HG03457 (cell line): Measurements from ENCODE around the gene VWA8.
"Not testable (repeated sequence)": the region's sequence is repeated elsewhere in the genome, so short reads cannot be mapped to it uniquely, and the experiment has no call there.

Source experiments
- ATAC-seq: cut with Tn5 transposase; IDR thresholded peaks from one replicate; pipeline ENCODE4 v1.9.1; 2021; ENCODE audit warnings: moderate number of reproducible peaks; ENCODE audit not compliant: unreplicated experiment

Gene VWA8

DNA sequence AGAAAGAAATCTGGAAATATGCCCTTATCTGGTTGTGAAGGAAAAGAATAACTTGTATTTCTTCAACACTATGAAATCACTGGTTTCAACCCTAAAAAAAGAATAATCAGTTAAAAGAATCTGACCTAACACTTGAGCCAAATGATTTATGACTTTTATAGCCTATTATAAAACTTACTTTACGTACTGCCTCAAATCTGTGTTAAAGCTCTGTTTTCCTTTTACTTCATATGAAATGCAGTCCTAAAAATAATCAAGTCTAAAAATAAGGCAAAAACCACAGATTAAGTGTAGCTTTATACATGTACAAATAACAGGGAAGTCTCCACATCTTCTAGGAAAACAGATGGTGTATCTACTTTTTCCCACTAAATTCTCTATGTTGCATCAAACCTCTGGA is 101.3 kb downstream of the VWA8 start:
- no peak for ATAC-seq

DNA sequence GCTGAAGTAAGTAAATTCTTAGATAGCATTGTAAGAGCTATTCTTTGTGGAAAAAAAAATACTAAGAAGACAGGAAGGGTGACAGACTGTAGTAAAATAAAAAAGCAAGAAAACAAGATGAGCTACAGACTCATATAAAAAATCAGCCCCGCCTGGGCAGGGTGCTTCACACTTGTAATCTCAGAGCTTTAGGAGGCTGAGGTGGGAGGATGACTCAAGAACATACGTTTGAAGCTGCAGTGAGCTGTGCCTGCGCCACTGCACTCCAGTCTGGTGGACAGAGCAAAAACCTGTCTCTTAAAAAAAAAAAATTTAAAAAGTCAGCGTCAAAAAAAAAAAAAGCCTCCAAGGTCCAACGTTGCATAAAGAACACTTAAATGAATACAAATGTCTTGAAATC is 102.1 kb downstream of the VWA8 start:
- no peak for ATAC-seq

DNA sequence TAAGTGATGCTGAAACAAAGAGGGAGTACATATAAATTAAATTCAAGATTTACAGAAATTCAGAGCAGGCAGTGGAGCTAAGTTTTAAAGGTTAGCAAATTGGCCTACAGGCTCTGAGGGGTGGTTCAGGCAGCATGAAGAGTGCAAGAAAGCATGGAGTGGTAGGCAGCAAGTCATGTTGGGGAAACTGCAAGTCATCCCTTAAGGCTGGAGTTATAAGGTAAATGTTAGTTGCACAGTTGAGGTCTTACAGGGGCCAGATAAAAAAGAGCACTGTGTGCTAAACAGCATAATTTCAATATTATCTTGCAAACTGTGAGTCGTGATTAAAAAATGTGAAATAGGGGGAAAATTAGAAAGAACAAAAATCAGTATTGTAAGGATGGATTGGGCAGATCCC is 106.2 kb downstream of the VWA8 start:
- no peak for ATAC-seq

DNA sequence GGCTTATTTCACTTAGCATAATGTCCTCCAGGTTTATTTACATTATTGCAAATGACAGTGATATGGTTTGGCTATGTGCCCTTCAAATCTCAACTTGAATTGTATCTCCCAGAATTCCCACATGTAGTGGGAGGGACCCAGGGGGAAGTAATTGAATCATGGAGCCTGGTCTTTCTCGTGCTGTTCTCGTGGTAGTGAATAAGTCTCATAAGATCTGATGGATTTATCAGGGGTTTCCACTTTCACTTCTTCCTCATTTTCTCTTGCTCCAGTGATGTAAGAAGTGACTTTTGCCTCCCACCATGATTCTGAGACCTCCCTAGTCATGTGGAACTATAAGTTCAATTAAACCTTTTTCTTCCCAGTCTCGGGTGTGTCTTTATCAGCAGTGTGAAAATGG is 109.6 kb downstream of the VWA8 start:
- no peak for ATAC-seq

DNA sequence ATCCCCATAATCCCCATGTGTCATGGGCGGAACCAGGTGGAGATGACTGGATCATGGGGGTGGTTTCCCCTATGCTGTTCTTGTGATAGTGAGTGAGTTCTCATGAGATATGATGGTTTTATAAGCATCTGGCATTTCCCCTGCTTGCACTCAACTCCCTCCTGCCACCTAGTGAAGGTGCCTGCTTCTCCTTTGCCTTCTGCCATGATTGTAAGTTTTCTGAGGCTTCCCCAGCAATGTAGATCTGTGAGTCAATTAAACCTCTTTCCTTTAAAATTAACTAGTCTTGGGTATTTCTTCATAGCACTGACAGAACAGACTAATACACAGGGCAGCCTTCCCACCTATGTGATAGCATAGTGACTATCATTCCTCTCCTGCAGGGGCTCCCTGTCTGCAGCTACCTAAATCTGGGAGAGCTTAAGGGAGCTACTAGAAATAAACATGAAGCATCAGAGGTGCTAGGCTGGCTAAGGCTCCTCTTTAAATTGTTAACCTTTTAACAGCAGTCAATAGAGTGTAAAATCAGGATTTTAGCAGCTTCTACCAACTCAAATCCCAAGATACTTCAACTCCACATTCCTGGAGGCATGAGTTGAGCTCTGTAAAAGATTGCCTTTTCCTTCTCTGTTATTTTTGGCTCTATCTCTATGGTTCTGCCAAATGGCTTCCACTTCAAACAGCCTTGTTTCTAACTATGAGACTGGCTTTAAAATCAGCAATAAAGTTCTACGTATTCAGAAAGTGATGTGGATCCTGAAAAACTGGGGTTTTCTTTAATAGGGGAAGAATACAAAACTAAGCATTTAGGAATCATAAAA is 112.3 kb downstream of the VWA8 start:
- no peak for ATAC-seq

DNA sequence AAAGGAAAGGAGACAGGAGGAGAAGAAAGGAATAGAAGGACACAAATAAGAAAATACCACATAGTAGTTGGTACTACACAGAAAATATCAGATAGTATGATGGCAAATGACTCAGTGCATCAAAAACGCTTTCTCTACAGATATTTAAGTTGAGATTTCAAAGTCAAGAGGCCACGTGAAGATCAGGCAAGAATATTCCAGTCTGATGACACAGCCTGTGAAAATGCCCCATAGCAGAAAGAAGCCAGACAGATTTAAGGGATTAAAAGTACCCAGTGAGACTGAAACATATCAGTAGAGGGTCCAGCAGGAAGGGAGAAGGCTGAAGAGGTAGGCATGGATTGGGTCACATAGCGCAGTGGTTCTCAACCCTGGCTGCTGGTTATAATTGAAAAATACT is 113.7 kb downstream of the VWA8 start:
- ATAC-seq, result no peak

DNA sequence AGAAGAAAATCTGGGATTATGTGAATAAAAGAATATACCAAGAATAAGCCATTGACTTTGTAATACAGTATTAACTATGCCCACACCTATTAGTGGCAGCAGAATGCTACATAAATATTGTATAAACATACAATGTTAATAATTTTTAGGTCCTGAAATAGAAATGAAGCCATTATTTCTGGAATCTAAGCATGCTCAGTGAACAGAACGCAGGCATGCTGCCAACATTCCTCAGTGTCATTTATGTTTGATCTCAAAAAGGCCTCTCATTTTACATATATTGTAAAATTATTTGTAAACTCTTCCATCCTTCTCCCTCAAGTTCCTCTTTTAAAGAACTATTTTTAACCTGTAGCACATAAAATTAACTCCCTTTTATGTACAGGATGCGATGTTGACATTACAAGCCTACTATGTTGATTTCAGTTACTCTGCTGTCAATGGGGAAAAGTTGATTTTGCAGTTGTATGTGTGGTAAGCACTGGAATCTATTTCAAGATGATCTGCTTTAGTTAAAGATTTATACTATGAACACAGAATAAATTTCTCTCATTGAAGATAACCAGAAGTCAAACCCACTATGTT is 118.8 kb downstream of the VWA8 start:
- ATAC-seq, result no peak

DNA sequence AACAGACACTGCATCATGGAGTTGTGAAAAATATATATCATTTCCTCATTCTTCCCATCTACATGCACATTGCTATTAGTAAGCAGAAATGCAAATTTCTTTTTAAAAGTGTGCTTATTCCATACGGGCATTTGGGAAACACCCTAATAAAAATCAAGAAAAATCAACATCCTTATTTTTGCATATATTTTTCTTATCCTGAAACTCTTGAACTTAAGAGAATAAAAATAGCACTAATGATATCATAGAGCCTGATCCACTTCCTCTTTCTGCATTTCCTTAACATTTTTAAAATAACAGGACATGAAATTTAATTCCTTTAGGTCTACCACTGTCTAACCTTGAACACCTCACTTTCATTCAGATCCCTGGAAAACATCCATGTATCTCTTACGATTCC is 123.3 kb downstream of the VWA8 start:
- no peak for ATAC-seq

DNA sequence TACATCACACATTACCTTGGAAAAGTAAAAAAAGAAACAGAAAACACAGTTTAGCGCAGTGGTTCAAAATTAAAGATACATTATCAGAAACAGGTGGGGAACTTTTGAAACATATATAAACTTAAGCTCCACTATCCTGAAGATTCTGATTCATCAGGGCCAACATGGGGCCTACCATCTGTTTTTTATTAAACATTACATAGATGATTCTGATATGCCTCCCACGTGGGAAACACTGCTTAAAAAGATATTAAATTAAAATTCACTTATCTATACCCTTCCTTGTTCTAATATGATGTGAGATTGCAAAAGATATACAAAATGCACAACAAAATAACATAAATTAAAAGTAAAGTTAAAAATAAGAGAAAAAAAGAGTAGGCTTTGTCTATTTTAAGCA is 125.0 kb downstream of the VWA8 start:
- ATAC-seq, result no peak

DNA sequence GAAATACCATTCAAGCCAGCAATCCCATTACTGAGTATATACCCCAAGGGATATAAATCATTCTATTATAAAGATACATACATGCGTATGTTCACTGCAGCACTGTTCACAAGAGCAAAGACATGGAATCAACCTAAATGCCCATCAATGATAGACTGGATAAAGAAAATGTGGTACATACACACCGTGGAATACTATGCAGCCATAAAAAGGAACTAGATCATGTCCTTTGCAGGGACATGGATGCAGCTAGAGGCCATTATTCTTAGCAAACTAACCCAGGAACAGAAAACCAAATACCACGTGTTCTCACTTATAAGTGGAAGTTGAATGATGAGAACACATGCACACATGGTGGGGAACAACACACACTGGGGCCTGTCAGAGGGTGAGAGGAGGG is 126.2 kb downstream of the VWA8 start:
- ATAC-seq, result not testable (repeated sequence)

DNA sequence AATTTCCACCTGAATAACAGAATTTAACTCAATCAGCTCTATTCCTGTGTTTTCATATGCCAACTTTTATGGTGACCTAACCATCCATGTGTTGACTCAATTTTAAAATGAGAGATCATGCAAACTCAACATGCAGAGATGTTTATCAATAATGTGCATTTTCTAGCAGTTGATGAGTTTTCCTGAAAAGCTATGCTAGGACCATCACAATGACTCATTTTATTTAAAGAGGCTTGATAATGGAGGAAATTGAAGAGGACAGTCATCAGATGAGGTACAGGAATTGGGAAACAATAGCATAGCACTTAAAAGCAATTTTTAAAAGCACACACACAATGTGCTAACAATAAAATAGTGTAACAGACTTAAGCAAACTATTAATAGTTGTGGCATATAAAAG is 127.1 kb downstream of the VWA8 start:
- no peak for ATAC-seq

DNA sequence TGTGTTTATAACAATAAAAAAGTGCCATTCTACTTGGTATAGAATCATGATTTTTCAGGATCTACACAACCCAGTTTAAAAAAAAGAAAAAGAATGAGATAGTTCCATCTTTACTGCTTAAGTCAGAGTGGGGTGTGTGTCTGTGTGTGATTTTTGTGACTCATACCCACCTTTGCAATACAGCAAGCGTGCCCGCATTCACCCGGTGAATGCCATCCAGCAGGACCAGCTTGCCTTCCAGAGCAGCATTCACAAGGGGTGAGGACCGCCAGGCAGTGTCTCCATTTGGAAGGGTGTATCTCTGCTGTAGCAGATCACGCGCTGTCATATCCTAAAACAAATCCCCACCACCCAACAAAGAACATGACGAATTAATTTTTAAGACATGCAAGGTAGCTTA is 127.7 kb downstream of the VWA8 start:
- no peak for ATAC-seq

DNA sequence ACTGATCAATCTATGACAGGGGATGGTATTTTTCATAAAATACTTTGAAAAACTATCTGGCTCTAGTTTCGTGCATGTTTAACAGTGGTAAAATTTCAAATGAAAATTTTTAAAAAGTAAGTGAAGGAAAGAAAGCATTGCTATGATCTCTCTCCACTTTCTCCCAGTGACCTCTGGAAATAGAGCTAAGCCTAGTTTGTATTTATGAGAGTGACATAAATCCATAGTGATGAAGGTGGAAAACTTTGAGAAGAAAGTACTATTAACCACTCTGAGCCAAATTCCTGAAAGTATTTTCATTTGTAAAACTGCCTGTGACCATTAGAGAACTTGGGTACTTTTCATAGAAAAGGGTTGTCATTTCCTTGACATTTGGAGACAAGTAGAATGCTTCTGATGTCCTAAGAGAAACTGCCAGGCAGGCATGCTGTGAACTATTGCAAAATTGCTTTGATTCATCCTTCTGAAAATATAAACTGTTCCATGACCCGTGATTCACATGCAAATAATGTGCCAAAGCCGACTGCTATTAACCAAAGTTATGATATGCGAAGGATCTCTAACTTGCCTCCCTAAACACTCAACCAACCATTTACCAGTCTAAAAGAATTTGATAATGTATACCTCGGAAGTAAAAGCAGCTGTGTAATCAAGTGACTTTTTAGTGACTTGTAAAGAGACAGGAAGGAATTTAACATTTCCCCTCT is 133.2 kb downstream of the VWA8 start:
- ATAC-seq, result no peak

DNA sequence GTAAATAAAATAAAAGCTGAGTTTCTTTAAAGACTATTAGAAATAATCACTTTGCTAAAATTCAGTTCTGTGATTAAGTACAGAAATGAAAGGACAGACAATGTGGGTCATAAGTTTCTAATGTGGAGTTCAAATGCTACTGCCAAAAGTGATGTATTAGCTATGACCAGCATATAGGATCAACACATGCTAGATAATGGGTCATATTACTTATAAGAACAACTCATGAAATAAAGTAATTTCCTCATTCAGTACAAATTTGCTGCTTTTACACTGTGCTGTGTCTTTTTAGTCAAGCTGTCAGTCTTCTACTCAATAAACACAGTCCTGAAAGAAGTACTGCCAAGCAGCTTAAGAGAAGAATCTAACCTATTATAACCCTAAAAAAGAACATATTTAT is 135.2 kb downstream of the VWA8 start:
- no peak for ATAC-seq

DNA sequence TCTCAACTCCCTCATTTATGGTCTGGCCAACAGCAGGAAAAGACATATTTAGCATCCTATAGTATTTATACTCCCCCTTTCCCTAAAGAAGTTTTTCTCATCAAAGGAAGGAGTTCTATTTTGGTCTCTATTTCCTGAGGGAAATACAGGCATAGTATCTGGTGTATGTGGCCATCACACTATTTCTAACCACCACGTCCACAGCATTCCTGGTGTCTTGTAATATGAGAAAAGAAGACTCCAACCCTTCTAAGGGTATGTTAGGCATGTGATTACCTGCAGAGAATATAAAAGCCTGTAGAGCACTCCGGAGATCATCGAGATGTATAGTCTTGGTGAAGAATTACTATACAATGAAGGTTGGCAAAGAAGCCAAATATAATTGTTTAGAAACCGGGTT is 137.4 kb downstream of the VWA8 start:
- no peak for ATAC-seq

DNA sequence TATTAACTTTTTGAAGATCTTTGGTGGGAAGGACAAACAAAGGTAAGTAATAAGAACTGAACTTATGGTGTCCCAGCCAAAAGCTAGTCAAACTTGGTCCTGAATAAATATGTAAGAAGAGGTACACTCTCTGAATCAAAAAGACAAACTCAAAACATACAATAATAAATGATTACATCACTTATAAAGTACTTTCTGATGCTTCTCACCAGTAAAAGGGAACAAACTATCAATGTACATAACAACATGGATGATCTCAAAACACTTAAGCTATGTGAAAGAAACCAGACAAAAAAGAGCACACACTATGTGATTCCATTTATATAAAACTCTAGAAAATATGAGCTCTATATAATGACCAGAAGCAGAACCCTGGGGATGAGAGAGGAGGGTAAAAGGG is 138.3 kb downstream of the VWA8 start:
- ATAC-seq, result no peak

DNA sequence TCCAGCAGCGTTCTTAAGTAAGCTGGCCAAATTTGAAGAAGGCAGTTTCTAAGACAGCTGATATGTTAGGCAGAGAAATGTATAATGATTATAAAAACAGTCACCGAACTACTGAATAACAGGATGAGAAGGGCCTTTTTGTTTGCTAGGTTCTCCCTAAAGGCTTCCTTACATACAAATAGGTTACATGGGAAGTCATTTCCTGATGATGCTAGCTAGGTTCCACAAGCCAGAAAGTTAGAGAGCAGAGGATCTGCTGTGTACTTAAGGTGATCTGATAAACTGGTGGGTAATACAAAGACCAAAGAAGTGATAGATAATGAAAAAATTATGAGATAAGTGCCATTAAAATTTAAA is 139.7 kb downstream of the VWA8 start:
- ATAC-seq, result no peak

DNA sequence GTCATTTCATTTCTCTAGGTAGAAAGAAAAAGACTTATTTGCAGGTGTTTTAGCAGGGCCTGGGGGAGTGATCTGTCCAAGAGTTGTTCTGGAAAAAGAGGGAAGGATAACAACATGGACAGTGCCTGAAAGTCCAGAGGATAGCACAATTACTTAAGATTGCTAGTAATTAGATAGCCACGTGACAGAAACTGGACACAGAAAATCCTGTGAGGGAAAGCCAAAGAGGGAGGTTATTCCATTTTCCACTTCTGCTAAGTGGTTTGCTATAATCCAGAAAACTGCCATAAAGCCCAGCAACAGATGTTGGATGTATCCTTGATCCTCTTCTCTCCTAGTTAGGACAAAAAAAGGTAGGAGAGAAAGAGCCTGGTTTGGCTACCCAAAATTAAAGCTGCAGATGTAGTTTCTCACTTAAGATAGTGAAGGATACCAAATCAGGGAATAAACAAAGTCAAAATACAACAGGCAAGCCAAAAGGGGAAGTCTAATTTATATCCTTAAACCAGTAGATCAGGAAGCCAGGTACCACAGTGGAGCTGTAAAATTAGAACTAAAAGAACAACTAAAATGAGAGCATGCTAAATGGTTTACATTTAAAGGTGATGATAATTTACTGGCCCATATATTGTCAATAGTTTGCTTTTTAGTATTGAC is 140.2 kb downstream of the VWA8 start:
- no peak for ATAC-seq

DNA sequence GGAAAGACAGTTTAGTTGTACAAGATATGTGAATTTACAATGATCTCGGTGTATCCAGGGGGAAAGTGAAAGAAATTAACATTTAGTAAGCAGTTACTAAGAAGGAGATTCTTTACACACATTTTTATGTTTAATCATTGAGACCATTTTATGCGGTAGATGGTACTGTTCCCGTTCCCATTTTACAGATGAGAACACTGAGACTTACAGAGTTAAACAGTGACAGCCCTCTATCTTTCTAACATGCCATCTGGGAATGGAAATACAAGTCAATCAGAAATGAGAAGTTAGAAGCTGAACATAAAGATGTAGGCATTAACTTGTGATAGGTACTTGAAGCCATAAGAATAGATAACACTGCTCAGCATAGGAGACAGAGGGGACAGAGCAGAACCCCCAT is 144.9 kb downstream of the VWA8 start:
- ATAC-seq, result no peak

DNA sequence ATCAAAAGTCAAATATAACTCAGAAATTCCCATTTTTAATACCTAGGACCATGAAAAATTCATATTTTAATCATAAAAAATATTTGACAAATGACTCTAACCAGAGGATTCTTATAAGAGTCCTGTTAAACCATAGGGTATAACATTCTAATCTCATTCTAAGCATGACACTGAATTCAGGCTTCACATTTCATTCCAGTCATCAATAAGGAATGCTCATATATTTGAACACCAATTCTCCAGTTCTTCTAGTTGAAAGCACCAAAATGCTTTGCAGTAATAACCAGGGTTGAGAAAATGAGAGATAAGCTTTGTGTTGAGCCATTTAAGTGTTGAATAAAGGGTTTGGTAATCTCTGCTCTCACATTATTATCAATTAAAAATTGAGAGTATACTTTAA is 147.5 kb downstream of the VWA8 start:
- no peak for ATAC-seq

DNA sequence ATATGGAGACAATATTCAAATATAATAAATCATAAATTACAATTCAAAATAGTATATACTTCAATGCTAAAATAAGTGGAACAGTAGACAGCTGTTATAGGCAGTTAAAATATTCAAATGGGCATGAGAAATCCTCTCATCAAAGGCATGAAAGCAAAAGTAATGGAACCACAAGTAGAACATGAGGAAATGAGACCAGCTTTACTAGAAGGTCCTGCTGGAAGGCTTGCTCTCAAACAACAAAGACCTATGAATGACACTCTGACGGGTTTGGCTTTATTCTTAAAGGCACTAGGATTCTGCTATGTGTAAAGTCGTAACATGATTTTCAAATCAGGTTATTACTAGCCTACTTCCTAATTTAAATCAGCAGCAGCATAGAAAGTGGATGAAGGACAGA is 148.1 kb downstream of the VWA8 start:
- ATAC-seq, result peak; percentile 53

DNA sequence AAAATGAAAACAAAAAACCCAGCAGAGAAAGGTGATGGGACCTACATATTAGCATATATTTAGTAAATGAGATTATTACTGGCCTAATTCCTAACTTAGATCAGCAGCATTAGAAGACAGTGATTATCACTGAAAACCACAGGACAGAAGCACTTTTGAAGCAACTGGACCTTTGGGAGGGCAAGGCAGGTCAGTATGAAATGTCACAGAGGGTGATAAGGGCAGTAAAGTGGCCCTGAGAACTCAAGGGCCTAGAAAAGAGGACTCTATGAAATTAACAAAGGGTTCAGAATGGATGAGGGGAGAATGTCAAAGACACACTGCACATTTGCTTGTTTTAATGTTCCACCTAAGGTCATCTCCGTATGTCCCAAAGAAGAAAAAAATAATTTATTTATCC is 148.7 kb downstream of the VWA8 start:
- ATAC-seq, result no peak
